Kidney (tissue), 14 donors: ENCODE measurements around the gene ATCAY. TPM values are rescaled to one million over a fixed set of nuclear protein-coding genes. Genes with fewer than 3 reads are reported as not detected.
A peak's percentile ranks its signal among the peaks of the same experiment; 100 is the strongest.

ENCODE experiments used
- DNase-seq, 5 donors: peaks; one replicate each; pipeline ENCODE4 v3.0.0-alpha.2; 2013 to 2020
- FAIRE-seq: peaks from 2 replicates; lab custom pipeline; 2012; peaks lifted over from hg19 to GRCh38; lab: Jason Lieb, UNC
- H3K27ac ChIP-seq, 2 donors: one replicate each; pipeline ENCODE4 v1.7.0; 2013; ENCODE audit warnings: low read depth in 2 of 2, low read length in 2 of 2, inconsistent platforms in 1 of 2
- H3K27me3 ChIP-seq: one replicate; pipeline ENCODE4 v1.7.1; 2013; ENCODE audit warnings: low read length, inconsistent platforms; ENCODE audit not compliant: control insufficient read depth, insufficient read depth
- H3K36me3 ChIP-seq, 3 donors: one replicate each; pipeline versions ENCODE4 v1.7.0 to v1.7.1; 2013; ENCODE audit warnings: low read length in 3 of 3, control low read depth in 1 of 3, inconsistent platforms in 1 of 3; ENCODE audit not compliant: insufficient read depth in 3 of 3, control insufficient read depth in 2 of 3
- H3K4me1 ChIP-seq, 3 donors: one replicate each; pipeline versions ENCODE4 v1.7.0 to v1.7.1; 2013; ENCODE audit warnings: low read length in 3 of 3, inconsistent platforms in 1 of 3, low read depth in 1 of 3; ENCODE audit not compliant: control insufficient read depth in 2 of 3, insufficient read depth in 2 of 3
- H3K4me3 ChIP-seq, 3 donors: one replicate each; pipeline versions ENCODE4 v1.7.0 to v1.8.1; 2013; ENCODE audit warnings: low read length in 3 of 3, control low read depth in 1 of 3, inconsistent platforms in 1 of 3
- H3K9ac ChIP-seq, 3 donors: one replicate each; pipeline versions ENCODE4 v1.7.0 to v1.7.1; 2013; ENCODE audit warnings: low read length in 3 of 3, control low read depth in 1 of 3, inconsistent platforms in 1 of 3
- H3K9me3 ChIP-seq, 3 donors: one replicate each; pipeline versions ENCODE4 v1.7.0 to v1.7.1; 2013; ENCODE audit warnings: low read length in 3 of 3, control low read depth in 1 of 3, inconsistent platforms in 1 of 3; ENCODE audit not compliant: control insufficient read depth in 2 of 3, insufficient read depth in 1 of 3
- CTCF ChIP-seq: IDR thresholded peaks from 3 replicates; pipeline ENCODE4 v1.5.1; 2012; ENCODE audit warnings: mild to moderate bottlenecking, moderate library complexity, borderline replicate concordance; ENCODE audit not compliant: insufficient read depth; ENCODE audit errors: extremely low read depth
- intact Hi-C: fragments of 100-400 bp; cut with DNase I; formaldehyde crosslinking; loops from one replicate; pipeline ENCODE4 v1.11.1; 2022
- polyA plus RNA-seq: library from polyadenylated mRNA; stranded (reverse); fragments of 350-450 nt; fragmentation: Illumina TruSeq; extraction: RNeasy Lipid Tissue Mini Kit (QIAGEN cat#74804); gene quantifications from one replicate; pipeline ENCODE4 v1.2.3, GENCODE V29; 2014; ENCODE audit warnings: low read depth, low replicate concordance; ENCODE audit not compliant: insufficient read depth
- total RNA-seq: library from RNA; stranded (reverse); fragmentation: NEBNext Ultra II Directional; extraction: Animal tissue kit (Norgen Biotek cat#: 25700); gene quantifications from one replicate; pipeline ENCODE4 v1.2.1, GENCODE V29; 2021
- donor health status: control.
- donor health status: control.
- donor health status: control.
- donor health status: control.
- donor health status: control.
- donor health status: DM: yes; HTN: yes; CAD: no.
- donor health status: Normal renal cell carcinoma (clear cell type).

ATCAY gene
- total and polyA plus RNA-seq, 2 donors from 2014 or later: 0.16 TPM; not detected in 1

GRCh38 chr19:3851254-3852176 lies 29.0 kb upstream of the ATCAY start:
- Histone ChIP-seq H3K27me3 (no peaks in the 10 kb centered on the region), H3K9me3 (peaks cover 0 to 11% (median 0%) of the 10 kb centered on the region in 3 donors), H3K27ac (no peak overlapping the region), H3K36me3 (no peaks in the 10 kb centered on the region), H3K4me1 (no peaks in the 10 kb centered on the region), H3K4me3 (no peak overlapping the region), H3K9ac (no peak overlapping the region)
- no peak for FAIRE-seq
- no peak for TF ChIP-seq CTCF
- no peak for DNase-seq
- intact Hi-C loops: no loop called here

GRCh38 chr19:3852177-3852511 lies 28.3 kb upstream of the ATCAY start:
- no peaks in the 10 kb centered on the region for H3K36me3 ChIP-seq
- H3K27ac ChIP-seq: no peak overlapping the region
- no peaks in the 10 kb centered on the region for H3K4me1 ChIP-seq
- DNase-seq: peak in 1 of 5 donors; percentile 16
- no peak for FAIRE-seq
- H3K9me3 ChIP-seq: peaks cover 0 to 11% (median 0%) of the 10 kb centered on the region in 3 donors
- intact Hi-C loops: no loop called here
- no peak for TF ChIP-seq CTCF
- no peak overlapping the region for H3K9ac ChIP-seq
- no peak overlapping the region for H3K4me3 ChIP-seq
- H3K27me3 ChIP-seq: no peaks in the 10 kb centered on the region

- FAIRE-seq: no peak
- Histone ChIP-seq H3K27me3 (no peaks in the 10 kb centered on the region), H3K4me1 (no peaks in the 10 kb centered on the region), H3K9me3 (peaks cover 0 to 11% (median 0%) of the 10 kb centered on the region in 3 donors), H3K4me3 (no peak overlapping the region), H3K9ac (no peak overlapping the region), H3K27ac (no peak overlapping the region), H3K36me3 (no peaks in the 10 kb centered on the region)
- peak in 1 of 5 donors; percentile 15 for DNase-seq
- intact Hi-C loops: no loop called here
- no peak for TF ChIP-seq CTCF
Observed at GRCh38 chr19:3852614-3853254, 27.8 kb upstream of the ATCAY start.
